ENCODE measurements around the gene ZNF200.
"Not testable (repeated sequence)": the region's sequence is repeated elsewhere in the genome, so short reads cannot be mapped to it uniquely, and the experiment has no call there.

ZNF200 gene, protein sequence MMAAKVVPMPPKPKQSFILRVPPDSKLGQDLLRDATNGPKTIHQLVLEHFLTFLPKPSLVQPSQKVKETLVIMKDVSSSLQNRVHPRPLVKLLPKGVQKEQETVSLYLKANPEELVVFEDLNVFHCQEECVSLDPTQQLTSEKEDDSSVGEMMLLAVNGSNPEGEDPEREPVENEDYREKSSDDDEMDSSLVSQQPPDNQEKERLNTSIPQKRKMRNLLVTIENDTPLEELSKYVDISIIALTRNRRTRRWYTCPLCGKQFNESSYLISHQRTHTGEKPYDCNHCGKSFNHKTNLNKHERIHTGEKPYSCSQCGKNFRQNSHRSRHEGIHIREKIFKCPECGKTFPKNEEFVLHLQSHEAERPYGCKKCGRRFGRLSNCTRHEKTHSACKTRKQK

GRCh38 chr16:3234857-3235561 lies at the start of gene ZNF200:
Gene ZNF200, minus strand, starts transcription at chr16:3235158. Its CDS starts 1,403 bp downstream, at chr16:3233755.
- peak; percentile 92 for DNase-seq

DNA sequence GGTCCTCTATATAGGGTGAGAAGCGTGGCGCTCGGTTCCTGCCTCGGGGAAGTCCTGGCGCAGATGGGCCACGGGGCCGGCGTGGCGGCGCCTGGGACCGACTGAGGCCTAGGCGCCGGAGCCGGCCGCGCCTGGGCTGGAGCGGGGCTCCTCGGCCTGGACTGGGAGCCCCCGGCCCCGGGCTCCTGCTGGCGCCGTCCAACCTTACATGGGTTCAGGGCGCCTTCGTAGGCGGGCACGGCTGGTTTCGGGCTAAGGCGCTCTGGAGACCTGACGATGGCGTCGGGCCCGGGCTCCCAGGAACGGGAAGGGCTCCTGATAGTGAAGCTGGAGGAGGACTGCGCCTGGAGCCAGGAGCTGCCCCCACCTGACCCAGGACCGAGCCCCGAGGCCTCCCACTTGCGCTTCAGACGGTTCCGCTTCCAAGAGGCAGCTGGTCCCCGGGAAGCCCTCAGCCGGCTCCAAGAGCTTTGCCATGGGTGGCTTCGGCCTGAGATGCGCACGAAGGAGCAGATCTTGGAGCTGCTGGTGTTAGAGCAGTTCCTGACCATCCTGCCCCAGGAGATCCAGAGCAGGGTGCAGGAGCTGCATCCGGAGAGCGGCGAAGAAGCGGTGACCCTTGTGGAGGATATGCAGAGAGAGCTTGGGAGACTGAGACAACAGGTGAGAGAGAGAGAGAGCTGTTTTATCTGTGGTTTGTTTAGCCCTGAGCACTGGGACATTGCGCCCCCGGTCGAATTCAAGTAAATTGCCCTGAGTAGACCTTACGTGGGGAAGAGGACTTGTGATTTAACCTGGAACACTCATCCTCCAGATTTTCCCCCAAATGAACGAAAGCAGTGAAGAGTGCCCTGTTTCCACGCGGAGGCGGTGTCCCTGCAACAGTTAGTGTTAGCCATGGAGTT lies 48.8 kb upstream of the ZNF200 start:
- DNase-seq = no peak

DNA sequence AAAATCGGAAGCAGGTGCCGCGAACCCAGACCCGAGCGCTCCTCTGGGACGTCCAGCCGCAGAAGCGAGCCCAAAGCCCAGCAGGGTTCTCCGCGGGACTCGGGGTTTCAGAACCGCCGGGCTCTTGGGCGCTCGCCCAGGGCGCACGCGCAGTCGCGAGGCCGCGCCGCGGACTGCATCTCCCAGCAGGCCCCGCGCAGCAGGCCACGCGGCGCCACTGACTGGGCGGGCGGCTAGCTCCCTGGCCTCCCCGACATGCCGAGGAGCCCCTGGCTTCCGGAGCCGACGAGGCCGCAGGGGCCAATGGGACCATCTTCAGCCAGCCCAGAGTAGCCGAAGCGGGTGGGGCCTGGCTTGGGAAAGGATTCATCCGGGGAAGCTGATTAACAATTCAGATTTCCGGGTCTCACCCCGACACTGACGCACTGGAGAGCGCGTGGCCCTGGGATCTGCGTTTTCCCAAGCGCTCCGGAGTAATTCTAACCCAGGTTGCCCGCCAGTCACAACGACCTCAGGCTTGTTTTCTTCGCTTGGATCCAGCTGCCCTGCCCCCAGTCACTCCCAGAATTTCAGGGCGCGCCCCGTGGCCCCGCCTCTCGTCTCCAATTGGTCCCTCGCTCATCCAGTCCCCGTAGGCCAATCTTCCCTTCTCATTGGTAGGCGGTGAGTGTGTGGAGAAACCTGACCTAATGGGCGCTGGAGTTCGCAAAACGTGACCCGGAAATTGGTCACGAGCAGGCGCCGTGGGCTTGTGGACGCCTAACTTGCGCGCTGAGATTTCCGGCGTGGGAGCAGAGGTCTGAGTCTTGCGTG lies 48.0 kb upstream of the ZNF200 start, which contains the start of gene ZNF263:
ZNF263 (plus strand) TSS at position 762 of the 813 bp plus-strand sequence. CDS start 328 bp downstream, outside the sequence.
- DNase-seq = peak; percentile 97

GRCh38 chr16:3282103-3282729 lies 47.3 kb upstream of the ZNF200 start:
- DNase-seq = peak; percentile 58

DNA sequence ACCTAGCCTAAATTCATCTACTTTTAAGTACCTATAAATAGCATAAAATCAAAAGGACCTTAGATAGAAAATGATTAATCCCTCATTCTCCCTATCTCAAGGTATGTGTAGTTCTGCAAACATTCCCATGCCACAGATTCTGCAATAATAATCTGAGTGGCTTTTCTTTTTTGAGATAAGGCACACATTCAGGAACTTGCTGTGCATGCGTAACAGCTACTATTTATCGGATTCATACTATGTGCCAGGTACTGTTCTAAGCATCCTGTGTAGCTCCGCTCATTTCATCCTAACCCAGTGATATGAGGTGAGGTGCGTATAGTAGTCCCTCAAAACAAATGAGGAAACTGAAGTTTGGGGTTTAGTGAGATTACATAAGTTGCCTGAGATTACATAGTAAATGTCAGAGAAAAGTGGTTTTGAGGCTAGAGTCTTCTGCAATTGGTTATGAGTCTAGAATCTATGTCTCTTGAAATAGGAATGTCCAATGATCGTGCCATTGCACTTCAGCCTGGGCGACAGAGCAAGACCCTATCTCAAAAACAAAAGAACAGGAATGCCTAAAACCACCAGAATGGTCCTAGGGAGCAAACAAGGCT lies 46.4 kb upstream of the ZNF200 start:
- DNase-seq = no peak

DNA sequence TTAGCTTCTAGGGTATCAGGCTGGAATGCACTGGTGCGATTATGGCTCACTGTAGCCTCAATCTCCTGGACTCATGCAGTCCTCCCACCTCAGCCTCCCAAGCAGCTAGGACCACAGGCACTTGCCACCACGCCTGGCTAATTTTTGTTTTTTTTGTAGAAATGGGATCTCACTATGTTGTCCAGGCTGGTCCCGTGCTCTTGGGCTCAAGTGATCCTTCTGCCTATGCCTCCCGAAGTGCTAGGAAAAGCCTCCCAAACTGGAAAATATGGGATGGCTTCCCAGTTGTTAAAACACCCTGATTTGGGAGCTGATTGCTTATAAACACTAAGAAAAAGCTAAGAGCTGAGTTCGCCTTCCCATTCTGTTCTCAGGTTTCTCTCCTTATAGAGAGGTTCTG lies 41.7 kb upstream of the ZNF200 start:
- no peak for DNase-seq

GRCh38 chr16:3274947-3275346 lies 40.0 kb upstream of the ZNF200 start:
- DNase-seq = no peak

GRCh38 chr16:3274490-3274889 lies 39.5 kb upstream of the ZNF200 start:
- DNase-seq = no peak

DNA sequence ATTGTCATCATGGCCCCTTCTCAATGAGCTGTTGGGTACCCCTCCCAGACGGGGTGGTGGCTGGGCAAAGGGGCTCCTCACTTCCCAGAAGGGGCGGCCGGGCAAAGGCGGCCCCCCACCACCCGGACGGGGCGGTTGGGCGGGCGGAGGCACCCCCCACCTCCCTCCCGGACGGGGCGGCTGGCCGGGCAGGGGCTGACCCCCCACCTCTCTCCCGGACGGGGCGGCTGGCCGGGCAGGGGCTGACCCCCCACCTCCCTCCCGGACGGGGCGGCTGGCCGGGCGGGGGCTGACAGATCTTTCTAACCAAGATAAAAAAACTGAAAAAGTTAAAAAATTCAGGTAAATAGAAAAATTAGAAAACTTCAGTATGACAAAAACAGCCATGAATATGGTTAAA lies 36.3 kb upstream of the ZNF200 start:
- not testable (repeated sequence) for DNase-seq

- DNase-seq = not testable (repeated sequence)
These were observed 35.8 kb upstream of the ZNF200 start for GRCh38 chr16:3270718-3271117.

- no peak for DNase-seq
These were observed 33.3 kb upstream of the ZNF200 start for GRCh38 chr16:3268294-3268693.

- no peak for DNase-seq
These were observed 32.0 kb upstream of the ZNF200 start for GRCh38 chr16:3266873-3267537.

DNA sequence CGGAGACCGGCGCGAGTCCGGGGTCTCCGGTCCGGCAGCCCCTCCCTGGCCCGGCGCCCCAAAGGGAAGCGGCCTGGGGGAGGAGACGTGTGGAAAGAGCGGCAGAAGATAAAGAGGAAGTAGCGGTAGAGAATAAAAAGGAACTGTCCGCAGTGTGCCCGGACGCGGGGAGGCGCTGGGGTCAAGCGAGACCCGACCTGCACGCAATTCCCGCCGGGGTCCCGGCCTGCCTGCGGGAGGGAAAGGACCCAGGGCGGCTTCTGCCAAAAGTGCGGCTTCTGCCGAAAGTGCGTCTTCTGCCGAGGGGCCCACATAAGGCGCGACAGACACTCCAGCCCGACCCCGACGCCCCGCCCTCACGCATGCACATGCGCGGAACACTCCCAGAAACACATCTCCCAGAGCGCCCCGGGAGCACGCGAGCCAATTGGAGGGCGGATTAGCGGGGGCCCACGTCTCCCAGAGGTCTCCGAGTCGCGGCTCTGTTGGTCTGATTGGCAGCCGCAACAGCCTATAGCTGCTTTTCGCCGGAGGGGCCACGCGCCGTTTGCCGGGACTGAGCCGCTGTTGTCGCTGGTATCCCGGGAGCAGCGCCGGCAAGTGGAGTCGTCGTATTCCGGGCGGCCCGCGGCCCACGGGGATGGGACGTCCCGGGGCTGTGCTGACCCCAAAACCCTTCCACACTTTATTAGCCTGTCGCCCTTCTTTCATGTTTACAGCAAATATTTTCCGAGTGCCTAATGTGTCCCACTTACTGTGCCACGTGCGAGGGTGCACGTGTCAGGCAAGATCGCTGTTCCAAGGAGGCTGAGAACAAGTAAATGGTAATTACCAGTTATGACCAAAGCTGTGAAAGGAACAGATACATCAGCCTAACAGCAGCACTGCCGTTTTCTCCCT lies 29.4 kb upstream of the ZNF200 start:
- DNase-seq = peak; percentile 96

DNA sequence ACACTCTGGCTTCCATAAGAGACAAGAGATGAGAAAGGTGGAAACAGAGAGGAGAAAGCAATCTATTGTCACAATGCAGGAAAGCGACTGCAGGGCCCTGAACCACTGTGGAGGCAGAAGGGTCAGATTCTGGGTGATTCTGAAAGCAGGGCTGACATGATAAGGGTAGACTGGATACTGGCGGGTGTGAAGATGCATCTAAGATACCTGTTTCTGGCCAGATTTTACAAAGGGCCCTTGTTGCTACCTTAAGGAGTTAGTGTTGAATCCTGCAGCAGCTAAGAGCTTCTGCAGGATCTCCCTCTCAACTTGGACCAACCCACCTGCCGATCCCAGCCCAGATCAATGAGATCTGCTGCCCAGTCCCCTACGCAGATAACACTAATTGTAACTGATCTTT lies 27.6 kb upstream of the ZNF200 start:
- DNase-seq = no peak

GRCh38 chr16:3259836-3260235 lies 24.9 kb upstream of the ZNF200 start:
- no peak for DNase-seq

DNA sequence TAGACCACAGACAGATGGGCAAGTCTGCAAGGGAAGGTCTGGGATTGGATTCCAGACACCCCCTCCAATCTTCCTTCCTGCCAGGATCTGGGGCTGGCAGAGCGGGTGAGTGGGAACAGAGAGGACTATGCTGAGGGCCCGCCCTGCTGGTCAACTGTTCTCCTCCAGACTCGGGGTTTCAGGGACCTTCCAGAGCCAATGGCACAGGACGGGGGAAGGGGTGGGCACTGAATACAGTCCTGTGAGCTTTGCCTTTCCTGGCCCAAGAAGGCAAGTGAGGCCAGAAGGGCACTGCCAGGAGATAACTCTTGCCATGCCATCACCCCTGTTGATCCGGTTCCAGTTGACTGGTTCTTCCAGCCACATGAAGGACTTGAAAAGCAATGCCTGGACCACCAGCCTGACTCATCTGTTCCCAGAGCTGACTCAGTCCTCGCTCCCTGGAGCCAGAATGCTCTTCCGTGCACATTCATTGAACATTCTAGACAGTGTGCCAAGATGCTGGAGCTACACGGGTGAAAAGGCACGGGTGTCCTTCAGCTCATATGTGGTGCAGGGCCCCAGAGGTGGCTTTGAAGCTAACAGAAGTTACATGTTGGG lies 22.0 kb upstream of the ZNF200 start:
- no peak for DNase-seq

- no peak for DNase-seq
These were observed 21.3 kb upstream of the ZNF200 start, which contains the start of gene MEFV for GRCh38 chr16:3256146-3256865. Gene MEFV, minus strand, starts transcription at chr16:3256633. Its CDS starts 46 bp downstream, at chr16:3256587.

GRCh38 chr16:3254309-3254708 lies 19.4 kb upstream of the ZNF200 start:
- no peak for DNase-seq

Data from DMS153 (cell line).